HepG2 (cell line): Measurements from ENCODE around the gene CCL2. TPM values are rescaled to one million over a fixed set of nuclear protein-coding genes. Genes with fewer than 3 reads are reported as not detected.

Experiments used
- ATAC-seq: fragments of 200-7000 bp; cut with Tn5 transposase; 3 replicates; pipeline ENCODE4 v1.9.1; 2020; ENCODE audit warnings: mild to moderate bottlenecking, moderate library complexity
- BruUV-seq: library from RNA; stranded (reverse); fragments of 400-500 nt; replicated peaks from 2 replicates; lab custom pipeline; 2021; lab: Mats Ljungman, UMichigan
- CTCF ChIA-PET: fragments of 300-600 bp; formaldehyde crosslinking; extraction: SDS; loops from one replicate; lab custom pipeline; 2021; ENCODE audit warnings: low total read pairs, inconsistent platforms, low intra/inter-chr PET ratio; lab: Yijun Ruan, JAX
- POLR2A ChIA-PET: fragments of 350-600 bp; sonication (Branson Sonifier 250); formaldehyde crosslinking; loops from one replicate; lab custom pipeline; 2020; ENCODE audit warnings: antibody characterized with exemption, inconsistent platforms; lab: Yijun Ruan, JAX
- DNase-seq: peaks from one replicate; pipeline ENCODE4 v3.0.0-alpha.2; 2015; ENCODE audit warnings: low spot score
- FAIRE-seq: peaks from 3 replicates; lab custom pipeline; 2011; peaks lifted over from hg19 to GRCh38; lab: Jason Lieb, UNC
- H2AFZ ChIP-seq: one replicate; pipeline ENCODE4 v1.6.1; 2011; ENCODE audit warnings: low read length, inconsistent platforms
- H3K27ac ChIP-seq: fragments of 300-600 bp; 3 replicates; pipeline ENCODE4 v1.8.0; 2011; ENCODE audit warnings: mixed run types, mild to moderate bottlenecking, mixed read lengths, low read length, inconsistent platforms; ENCODE audit not compliant: insufficient read depth; ENCODE audit errors: extremely low read length
- H3K27me3 ChIP-seq, 2 experiments: fragments of 200-600 bp in 1 of 2; 2 replicates in 1 of 2; 3 replicates in 1 of 2; pipeline versions ENCODE4 v1.6.0 to v1.8.0; 2011; ENCODE audit warnings: low read length in 2 of 2, mild to moderate bottlenecking in 2 of 2, moderate library complexity in 2 of 2, inconsistent platforms in 1 of 2; ENCODE audit not compliant: insufficient read depth in 2 of 2, control insufficient read depth in 1 of 2
- H3K36me3 ChIP-seq, 2 experiments: fragments of 200-600 bp in 1 of 2; replicated peaks in 1 of 2; 2 replicates in 1 of 2; 3 replicates in 1 of 2; pipeline versions ENCODE4 v1.5.1 to v1.8.0; 2011; ENCODE audit warnings: low read length in 2 of 2, inconsistent platforms in 1 of 2; ENCODE audit not compliant: insufficient read depth in 2 of 2, control insufficient read depth in 1 of 2
- H3K4me1 ChIP-seq: 2 replicates; pipeline ENCODE4 v1.5.1; 2012; ENCODE audit warnings: low read length, inconsistent platforms; ENCODE audit not compliant: insufficient read depth
- H3K4me2 ChIP-seq: 2 replicates; pipeline ENCODE4 v1.6.0; 2011; ENCODE audit warnings: low read depth, low read length, inconsistent platforms
- H3K4me3 ChIP-seq, 3 experiments: fragments of 200-600 bp in 1 of 3; sonication (generic), shearing (Covaris generic) in 1 of 3; replicated peaks in 1 of 3; 2 replicates each; pipeline ENCODE4 v1.5.1; 2011 to 2016; ENCODE audit warnings: low read length in 3 of 3, inconsistent platforms in 2 of 3, low read depth in 2 of 3, mild to moderate bottlenecking in 2 of 3, control low read depth in 1 of 3, mixed read lengths in 1 of 3; ENCODE audit not compliant: insufficient read depth in 1 of 3
- H3K79me2 ChIP-seq: one replicate; pipeline ENCODE4 v1.6.1; 2011; ENCODE audit warnings: low read length, inconsistent platforms; ENCODE audit not compliant: insufficient read depth
- H3K9ac ChIP-seq: 2 replicates; pipeline ENCODE4 v1.6.0; 2011; ENCODE audit warnings: mild to moderate bottlenecking, low read depth, low read length, inconsistent platforms; ENCODE audit not compliant: insufficient read depth
- H3K9me3 ChIP-seq: 2 replicates; pipeline ENCODE4 v1.5.1; 2012; ENCODE audit warnings: mild to moderate bottlenecking, low read length
- H4K20me1 ChIP-seq: 2 replicates; pipeline ENCODE4 v1.6.0; 2011; ENCODE audit warnings: inconsistent platforms, mild to moderate bottlenecking, low read length, moderate library complexity; ENCODE audit not compliant: insufficient read depth
- FOXA3 ChIP-seq: IDR thresholded peaks from 2 replicates; pipeline ENCODE4 v1.6.1; 2016; ENCODE audit warnings: missing genetic modification reagents, missing compliant biosample characterization
- FOXP4 ChIP-seq: sonication (generic); formaldehyde crosslinking; IDR thresholded peaks from 2 replicates; pipeline ENCODE4 v1.4.0; 2020; ENCODE audit warnings: missing genetic modification reagents
- POGK ChIP-seq: sonication (generic); formaldehyde crosslinking; conservative IDR thresholded peaks from 2 replicates; pipeline ENCODE4 v1.8.0; 2022; ENCODE audit warnings: mild to moderate bottlenecking, moderate library complexity, missing genetic modification reagents
- RNF2 ChIP-seq: fragments of 450-650 bp; conservative IDR thresholded peaks from 2 replicates; pipeline ENCODE4 v1.6.1; 2016; ENCODE audit warnings: low read depth
- TGIF2 ChIP-seq: IDR thresholded peaks from 2 replicates; pipeline ENCODE4 v1.6.1; 2016; ENCODE audit warnings: control low read depth, missing compliant biosample characterization
- ZNF609 ChIP-seq: sonication (generic); formaldehyde crosslinking; IDR thresholded peaks from 2 replicates; pipeline ENCODE4 v1.4.0; 2020; ENCODE audit warnings: mild to moderate bottlenecking, missing genetic modification reagents, borderline replicate concordance
- WGBS: methylation state at CpG from one replicate; pipeline ENCODE4 v1.1.6; 2017; ENCODE audit warnings: low lambda C conversion rate; 5-methylcytosine and 5-hydroxymethylcytosine counted together
- in situ Hi-C: cut with HindIII; loops from 2 replicates; pipeline ENCODE4 v1.10.0; 2017; ENCODE audit warnings: low pct_unique_long_range_greater_than_20kb; ENCODE audit not compliant: extremely low pct_ligation_motif_present
- intact Hi-C: fragments of 100-400 bp; cut with micrococcal nuclease; formaldehyde crosslinking; loops from one replicate; pipeline ENCODE4 v1.10.0; 2022; ENCODE audit not compliant: unreplicated experiment
- polyA plus RNA-seq, 8 experiments: library from polyadenylated mRNA; depleted of rRNA in 3 of 8; stranded (reverse) in 7 of 8; unstranded in 1 of 8; fragments of >200 nt; fragmentation: Illumina TruSeq in 4 of 8; extraction: Trizol in 4 of 8; gene quantifications; 2 replicates each; pipeline versions ENCODE4 v1.2.1 to v1.2.3, GENCODE V29; 2011 to 2016; ENCODE audit warnings: low read depth in 4 of 8, missing spikeins in 1 of 8, mixed read lengths in 1 of 8; ENCODE audit not compliant: insufficient read depth in 1 of 8
- total RNA-seq, 5 experiments: library from RNA; depleted of rRNA; stranded (reverse); fragments of >200 nt; fragmentation: Illumina TruSeq; extraction: Trizol; gene quantifications; 2 replicates each; pipeline ENCODE4 v1.2.3, GENCODE V29; 2016; ENCODE audit warnings: low read depth in 1 of 5

The CCL2 gene
- total and polyA plus RNA-seq, 2 of the 13 experiments (the other 11 are each of a cell fraction or from before 2014, with no cell fraction given), result not detected

- 0% methylated on average over 3 of the region's 3 CpGs for WGBS
- no peak for FAIRE-seq
- no peaks in the 10 kb centered on the region for H4K20me1 ChIP-seq
Observed at GRCh38 chr17:34265711-34266110, 10.6 kb downstream of the CCL2 start.

More at GRCh38 chr17:34265711-34266110, 10.6 kb downstream of the CCL2 start:
- Histone ChIP-seq H3K27ac (no peak overlapping the region), H2AFZ (no peak overlapping the region), H3K79me2 (no peaks in the 10 kb centered on the region), H3K36me3 (no peaks in the 10 kb centered on the region), H3K9me3 (no peaks in the 10 kb centered on the region), H3K4me1 (no peaks in the 10 kb centered on the region), H3K4me3 (no peak overlapping the region), H3K27me3 (no peaks in the 10 kb centered on the region)
- CTCF ChIA-PET, result no interaction called here
- no TSS peak for BruUV-seq
- ATAC-seq, result no peak
- no peak for DNase-seq
- in situ Hi-C loops, result no loop called here
- TF ChIP-seq FOXP4 (CRISPR knock-in tag) (no peak), POGK (CRISPR knock-in tag) (no peak), FOXA3 (CRISPR knock-in tag) (no peak), TGIF2 (CRISPR knock-in tag) (no peak), ZNF609 (CRISPR knock-in tag) (no peak), RNF2 (no peak)
- TF ChIP-seq, all 625 proteins: peak for 0
- intact Hi-C loops, result no loop called here
- no peak overlapping the region for H3K4me2 ChIP-seq
- no peak overlapping the region for H3K9ac ChIP-seq
- POLR2A ChIA-PET, result no interaction called here
